Suprapubic skin (tissue), 4 donors: ENCODE measurements around the gene CHIT1. TPM values are rescaled to one million over a fixed set of nuclear protein-coding genes. Genes with fewer than 3 reads are reported as not detected.

Source experiments
- DNase-seq, 2 donors: peaks; one replicate each; pipeline ENCODE4 v3.0.0-alpha.2; 2019; ENCODE audit warnings: low spot score in 2 of 2
- H3K27ac ChIP-seq: fragments of 200-600 bp; sonication (generic); one replicate; pipeline ENCODE4 v1.5.1; 2019
- H3K27me3 ChIP-seq: fragments of 200-600 bp; sonication (generic); one replicate; pipeline ENCODE4 v1.5.1; 2019
- H3K36me3 ChIP-seq: fragments of 200-600 bp; sonication (generic); one replicate; pipeline ENCODE4 v1.5.1; 2019
- H3K4me1 ChIP-seq: fragments of 200-600 bp; sonication (generic); one replicate; pipeline ENCODE4 v1.5.1; 2019
- H3K4me3 ChIP-seq: fragments of 200-600 bp; sonication (generic); one replicate; pipeline ENCODE4 v1.5.1; 2019; ENCODE audit warnings: mild to moderate bottlenecking
- H3K9me3 ChIP-seq: fragments of 200-600 bp; sonication (generic); one replicate; pipeline ENCODE4 v1.5.1; 2019
- CTCF ChIP-seq, 2 donors: fragments of 200-600 bp in 1 of 2; fragments of 450-650 bp in 1 of 2; sonication (generic) in 1 of 2; IDR thresholded peaks; one replicate each; pipeline ENCODE4 v1.5.1; 2016 to 2019; ENCODE audit warnings: antibody characterized with exemption in 2 of 2, mild to moderate bottlenecking in 1 of 2, moderate library complexity in 1 of 2
- EP300 ChIP-seq: sonication (generic); formaldehyde crosslinking; IDR thresholded peaks from one replicate; pipeline ENCODE4 v1.6.1; 2017; ENCODE audit warnings: antibody characterized with exemption
- POLR2A ChIP-seq, 2 donors: fragments of 450-650 bp; IDR thresholded peaks; one replicate each; pipeline ENCODE4 v1.6.1; 2017; ENCODE audit warnings: antibody characterized with exemption in 2 of 2, mild to moderate bottlenecking in 2 of 2, moderate library complexity in 2 of 2
- POLR2AphosphoS5 ChIP-seq, 3 donors: sonication (generic); formaldehyde crosslinking; IDR thresholded peaks; one replicate each; pipeline ENCODE4 v1.6.1; 2017; ENCODE audit warnings: antibody characterized with exemption in 3 of 3
- WGBS: methylation state at CpG from one replicate; pipeline ENCODE4 v1.1.5; 2018; 5-methylcytosine and 5-hydroxymethylcytosine counted together
- total RNA-seq, 4 donors: library from RNA; depleted of rRNA; stranded (reverse); fragments of >200 nt; gene quantifications; one replicate each; pipeline ENCODE4 v1.1.0, GENCODE V29; 2016

The CHIT1 gene
- total RNA-seq, 4 donors from 2014 or later = 0.23 to 0.68 (median 0.32) TPM; not detected in 1

- Histone ChIP-seq H3K27me3 (no peaks in the 10 kb centered on the region), H3K36me3 (no peaks in the 10 kb centered on the region), H3K4me1 (peaks cover 72% of the 10 kb centered on the region), H3K9me3 (no peaks in the 10 kb centered on the region), H3K4me3 (peak overlapping the region; percentile 26), H3K27ac (no peak overlapping the region)
- WGBS = 25% methylated on average over 15 of the region's 17 CpGs
- TF ChIP-seq POLR2A (IDR thresholded peaks at IDR 0.05) (no peak), EP300 (no peak), POLR2AphosphoS5 (IDR thresholded peaks at IDR 0.05) (no peak), CTCF (IDR thresholded peaks at IDR 0.05) (no peak)
- DNase-seq = no peak
Observed at GRCh38 chr1:203272633-203273205, 43.2 kb upstream of the CHIT1 start.

- Histone ChIP-seq H3K36me3 (no peaks in the 10 kb centered on the region), H3K9me3 (no peaks in the 10 kb centered on the region), H3K4me1 (peaks cover 69% of the 10 kb centered on the region), H3K27me3 (no peaks in the 10 kb centered on the region), H3K4me3 (no peak overlapping the region), H3K27ac (no peak overlapping the region)
- 65% methylated on average over 6 of the region's 6 CpGs for WGBS
- DNase-seq = no peak
- TF ChIP-seq EP300 (no peak), POLR2AphosphoS5 (IDR thresholded peaks at IDR 0.05) (no peak), CTCF (IDR thresholded peaks at IDR 0.05) (no peak)
Observed at GRCh38 chr1:203271962-203272632, 42.6 kb upstream of the CHIT1 start.

GRCh38 chr1:203271018-203271743 lies 41.7 kb upstream of the CHIT1 start:
- TF ChIP-seq CTCF (IDR thresholded peaks at IDR 0.05) = no peak
- TF ChIP-seq POLR2AphosphoS5 (IDR thresholded peaks at IDR 0.05) = no peak
- no peak for TF ChIP-seq POLR2A (IDR thresholded peaks at IDR 0.05)
- no peak for TF ChIP-seq EP300
- Histone ChIP-seq H3K4me1 (peaks cover 59% of the 10 kb centered on the region), H3K4me3 (no peak overlapping the region), H3K9me3 (no peaks in the 10 kb centered on the region), H3K27ac (no peak overlapping the region), H3K36me3 (no peaks in the 10 kb centered on the region), H3K27me3 (no peaks in the 10 kb centered on the region)
- WGBS = 35% methylated on average over 8 of the region's 8 CpGs
- no peak for DNase-seq

GRCh38 chr1:203270448-203270847 lies 41.0 kb upstream of the CHIT1 start:
- Histone ChIP-seq H3K27ac (no peak overlapping the region), H3K9me3 (no peaks in the 10 kb centered on the region), H3K4me1 (peaks cover 52% of the 10 kb centered on the region), H3K4me3 (no peak overlapping the region), H3K36me3 (no peaks in the 10 kb centered on the region), H3K27me3 (no peaks in the 10 kb centered on the region)
- no peak for DNase-seq
- TF ChIP-seq EP300 (no peak), CTCF (IDR thresholded peaks at IDR 0.05) (no peak), POLR2AphosphoS5 (IDR thresholded peaks at IDR 0.05) (no peak), POLR2A (IDR thresholded peaks at IDR 0.05) (no peak)
- 78% methylated on average over 4 of the region's 4 CpGs for WGBS

- Histone ChIP-seq H3K36me3 (no peaks in the 10 kb centered on the region), H3K4me1 (peaks cover 44% of the 10 kb centered on the region), H3K9me3 (no peaks in the 10 kb centered on the region), H3K27me3 (no peaks in the 10 kb centered on the region), H3K4me3 (no peak overlapping the region), H3K27ac (no peak overlapping the region)
- no peak for TF ChIP-seq CTCF (IDR thresholded peaks at IDR 0.05)
- 86% methylated on average over 5 of the region's 5 CpGs for WGBS
- DNase-seq = no peak
Observed at GRCh38 chr1:203269654-203270020, 40.2 kb upstream of the CHIT1 start.
